MM.1S (cell line): Measurements from ENCODE around the gene GSTT2.
"Not testable (repeated sequence)": the region's sequence is repeated elsewhere in the genome, so short reads cannot be mapped to it uniquely, and the experiment has no call there.

Experiments used
- DNase-seq: peaks from one replicate; pipeline ENCODE4 v3.0.0-alpha.2; 2015
- H2AFZ ChIP-seq: fragments of 300-600 bp; sonication (generic); 2 replicates; pipeline ENCODE4 v1.6.0; 2016; ENCODE audit warnings: antibody characterized with exemption, low read length
- H3F3A ChIP-seq: fragments of 300-600 bp; sonication (generic); 2 replicates; pipeline ENCODE4 v1.6.1; 2016; ENCODE audit warnings: mild to moderate bottlenecking, antibody characterized with exemption, low read length, moderate library complexity, mixed read lengths; ENCODE audit not compliant: insufficient read depth
- H3K27ac ChIP-seq: fragments of 300-600 bp; sonication (generic); 2 replicates; pipeline ENCODE4 v1.5.1; 2016; ENCODE audit warnings: mild to moderate bottlenecking, low read length
- H3K27me3 ChIP-seq: fragments of 300-600 bp; sonication (generic); replicated peaks from 2 replicates; pipeline ENCODE4 v1.6.0; 2016; ENCODE audit warnings: low read length; ENCODE audit not compliant: insufficient read depth
- H3K36me3 ChIP-seq: fragments of 300-600 bp; sonication (generic); replicated peaks from 2 replicates; pipeline ENCODE4 v1.6.1; 2016; ENCODE audit warnings: mild to moderate bottlenecking, low read length, mixed read lengths; ENCODE audit not compliant: insufficient read depth
- H3K4me1 ChIP-seq: fragments of 300-600 bp; sonication (generic); 2 replicates; pipeline ENCODE4 v1.6.1; 2016; ENCODE audit warnings: low read length, mixed read lengths
- H3K4me2 ChIP-seq: fragments of 300-600 bp; sonication (generic); 2 replicates; pipeline ENCODE4 v1.6.0; 2016; ENCODE audit warnings: low read depth, low read length
- H3K4me3 ChIP-seq: fragments of 300-600 bp; sonication (generic); 2 replicates; pipeline ENCODE4 v1.5.1; 2016; ENCODE audit warnings: low read length, mixed read lengths
- H3K79me2 ChIP-seq: fragments of 300-600 bp; sonication (generic); 2 replicates; pipeline ENCODE4 v1.6.1; 2016; ENCODE audit warnings: mixed run types, low read length, mixed read lengths
- H3K9ac ChIP-seq: fragments of 300-600 bp; sonication (generic); 2 replicates; pipeline ENCODE4 v1.6.1; 2016; ENCODE audit warnings: low read length, mixed read lengths
- H3K9me2 ChIP-seq: fragments of 300-600 bp; sonication (generic); replicated peaks from 2 replicates; pipeline ENCODE4 v1.6.1; 2016; ENCODE audit warnings: mild to moderate bottlenecking, low read length, mixed read lengths; ENCODE audit not compliant: insufficient read depth
- H3K9me3 ChIP-seq: fragments of 300-600 bp; sonication (generic); replicated peaks from 2 replicates; pipeline ENCODE4 v1.6.1; 2016; ENCODE audit warnings: mild to moderate bottlenecking, low read length, mixed read lengths; ENCODE audit not compliant: insufficient read depth
- H4K20me1 ChIP-seq: fragments of 300-600 bp; sonication (generic); 2 replicates; pipeline ENCODE4 v1.6.1; 2016; ENCODE audit warnings: mild to moderate bottlenecking, low read length, moderate library complexity, mixed read lengths; ENCODE audit not compliant: insufficient read depth
- CTCF ChIP-seq: fragments of 300-600 bp; sonication (generic); IDR thresholded peaks from 2 replicates; pipeline ENCODE4 v1.5.1; 2016; ENCODE audit warnings: antibody characterized with exemption, low read length, mixed read lengths
- EZH2 ChIP-seq: fragments of 300-600 bp; sonication (generic); optimal IDR thresholded peaks from 2 replicates; pipeline ENCODE3; 2017; ENCODE audit warnings: low read depth, mild to moderate bottlenecking, antibody characterized with exemption, low read length, mixed read lengths
- EZH2phosphoT487 ChIP-seq: fragments of 300-600 bp; sonication (generic); IDR thresholded peaks from 2 replicates; pipeline ENCODE4 v1.6.1; 2018; ENCODE audit warnings: antibody characterized with exemption, low read length

GSTT2 gene

DNA sequence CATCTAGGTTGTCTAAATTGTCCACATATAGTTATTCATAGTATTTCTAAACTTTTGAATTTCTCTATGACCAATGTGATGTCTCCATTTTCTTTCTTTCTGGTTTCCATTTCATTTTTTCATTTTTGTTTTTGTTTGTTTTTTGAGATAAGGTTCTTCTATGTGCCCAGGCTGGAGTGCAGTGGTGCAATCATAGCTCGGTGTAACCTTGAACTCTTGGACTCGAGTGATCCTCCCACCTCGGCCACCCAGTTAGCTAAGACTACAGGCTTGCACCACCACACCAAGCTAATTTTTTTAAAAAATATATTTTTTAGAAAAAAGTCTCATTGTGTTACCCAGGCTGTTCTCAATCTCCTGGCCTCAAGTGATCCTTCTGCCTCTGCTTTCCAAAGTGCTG, 17.2 kb downstream of the GSTT2 start:
- Histone ChIP-seq H3K27ac (no peak overlapping the region), H3K9me2 (no peaks in the 10 kb centered on the region), H3K36me3 (no peaks in the 10 kb centered on the region), H3K79me2 (no peaks in the 10 kb centered on the region), H3F3A (no peaks in the 10 kb centered on the region), H3K4me1 (no peaks in the 10 kb centered on the region), H3K4me2 (no peak overlapping the region), H3K4me3 (no peak overlapping the region), H2AFZ (no peak overlapping the region), H3K9me3 (no peaks in the 10 kb centered on the region), H3K27me3 (no peaks in the 10 kb centered on the region), H4K20me1 (no peaks in the 10 kb centered on the region), H3K9ac (no peak overlapping the region)
- TF ChIP-seq CTCF (no peak), EZH2phosphoT487 (no peak)
- DNase-seq, result no peak

GRCh38 chr22:23999779-24000178, 19.8 kb downstream of the GSTT2 start:
- not testable (repeated sequence) for H3K4me1 ChIP-seq, H3K4me3 ChIP-seq, H3K79me2 ChIP-seq, H2AFZ ChIP-seq, H3K27ac ChIP-seq, H3K36me3 ChIP-seq, H3K4me2 ChIP-seq, H3K9me3 ChIP-seq, DNase-seq, H4K20me1 ChIP-seq, H3K27me3 ChIP-seq, H3F3A ChIP-seq, H3K9ac ChIP-seq, H3K9me2 ChIP-seq

GRCh38 chr22:24001314-24001713, 21.4 kb downstream of the GSTT2 start:
- Histone ChIP-seq H3K9me3 (no peaks in the 10 kb centered on the region), H3K4me3 (no peak overlapping the region), H3K4me1 (no peaks in the 10 kb centered on the region), H2AFZ (no peak overlapping the region), H3K9ac (no peak overlapping the region), H3F3A (no peaks in the 10 kb centered on the region), H3K27ac (no peak overlapping the region), H3K4me2 (no peak overlapping the region), H3K79me2 (no peaks in the 10 kb centered on the region), H4K20me1 (no peaks in the 10 kb centered on the region), H3K27me3 (no peaks in the 10 kb centered on the region), H3K9me2 (no peaks in the 10 kb centered on the region), H3K36me3 (no peaks in the 10 kb centered on the region)
- TF ChIP-seq CTCF, result no peak
- no peak for TF ChIP-seq EZH2
- TF ChIP-seq EZH2phosphoT487, result no peak
- DNase-seq, result no peak

GRCh38 chr22:24002272-24002671, 22.3 kb downstream of the GSTT2 start:
- no peak overlapping the region for H3K4me2 ChIP-seq
- H3K36me3 ChIP-seq, result no peaks in the 10 kb centered on the region
- H2AFZ ChIP-seq, result no peak overlapping the region
- H3K27me3 ChIP-seq, result no peaks in the 10 kb centered on the region
- H3K27ac ChIP-seq, result no peak overlapping the region
- no peak for DNase-seq
- H3K9me2 ChIP-seq, result no peaks in the 10 kb centered on the region
- no peak overlapping the region for H3K4me3 ChIP-seq
- H3K79me2 ChIP-seq, result no peaks in the 10 kb centered on the region
- no peaks in the 10 kb centered on the region for H3F3A ChIP-seq
- H4K20me1 ChIP-seq, result no peaks in the 10 kb centered on the region
- H3K9ac ChIP-seq, result no peak overlapping the region
- H3K9me3 ChIP-seq, result no peaks in the 10 kb centered on the region
- TF ChIP-seq EZH2phosphoT487, result no peak
- TF ChIP-seq CTCF, result no peak
- no peak for TF ChIP-seq EZH2
- H3K4me1 ChIP-seq, result no peaks in the 10 kb centered on the region
